Measurements from ENCODE around the gene CA12.
A peak's percentile ranks its signal among the peaks of the same experiment; 100 is the strongest.

The CA12 gene

GRCh38 chr15:63371297-63371918 is 10.2 kb downstream of the CA12 start:
- Histone ChIP-seq H3K9me3 (ENCODE audit: control insufficient read depth, low read length) (no peaks in the 10 kb centered on the region), H3K18ac (ENCODE audit: low read depth in 1 of 2, low read length in 2 of 2) (no peak overlapping the region), H3K36me3 (ENCODE audit: control insufficient read depth in 1 of 2, insufficient read depth in 2 of 2, low read depth in 1 of 2, low read length in 2 of 2) (peaks cover 0 to 40% of the 10 kb centered on the region in 2 experiments), H3K4me2 (ENCODE audit: low read length, poor library complexity, severe bottlenecking) (no peak overlapping the region), H3K4me3 (ENCODE audit: insufficient read depth in 1 of 2, low read depth in 1 of 2, low read length in 2 of 2) (peak overlapping the region in 1 of 2 experiments; percentile 64), H4K8ac (ENCODE audit: low read length) (peak overlapping the region; percentile 46), H2AFZ (ENCODE audit: low read depth, low read length) (no peak overlapping the region), H3K23ac (ENCODE audit: low read length in 2 of 2) (no peak overlapping the region), H2BK5ac (ENCODE audit: low read depth, low read length, poor library complexity, severe bottlenecking) (no peak overlapping the region), H3K79me1 (replicated peaks; ENCODE audit: low read length, poor library complexity, severe bottlenecking) (peaks cover 4% of the 10 kb centered on the region), H3K14ac (ENCODE audit: low read length in 2 of 2) (no peak overlapping the region), H2BK15ac (ENCODE audit: low read depth, poor library complexity, severe bottlenecking) (no peak overlapping the region), H3K4me1 (ENCODE audit: control insufficient read depth, insufficient read depth, low read depth, low read length) (peaks cover 35% of the 10 kb centered on the region), H3K9ac (ENCODE audit: low read length) (peak overlapping the region; percentile 93), H2BK12ac (ENCODE audit: low read length in 2 of 2) (peak overlapping the region; percentile 69 to 79), H4K91ac (ENCODE audit: low read length) (peak overlapping the region; percentile 79), H2BK120ac (ENCODE audit: low read depth, low read length) (no peak overlapping the region), H2AK5ac (ENCODE audit: low read length, severe bottlenecking) (peak overlapping the region; percentile 76), H3K4ac (ENCODE audit: low read depth in 1 of 2, low read length in 2 of 2) (peak overlapping the region; percentile 4 to 59), H3K27me3 (ENCODE audit: control insufficient read depth in 1 of 2, insufficient read depth in 1 of 2, low read length in 2 of 2) (no peaks in the 10 kb centered on the region), H3K27ac (ENCODE audit: low read length, poor library complexity, severe bottlenecking) (no peak overlapping the region)
- 95% methylated on average over 15 of the region's 15 CpGs for WGBS
- DNase-seq, result peak; percentile 55

GRCh38 chr15:63370764-63371163 is 10.9 kb downstream of the CA12 start:
- Histone ChIP-seq H3K23ac (ENCODE audit: low read length in 2 of 2) (no peak overlapping the region), H3K4me2 (ENCODE audit: low read length, poor library complexity, severe bottlenecking) (no peak overlapping the region), H4K91ac (ENCODE audit: low read length) (no peak overlapping the region), H3K18ac (ENCODE audit: low read depth in 1 of 2, low read length in 2 of 2) (no peak overlapping the region), H2AFZ (ENCODE audit: low read depth, low read length) (no peak overlapping the region), H2BK120ac (ENCODE audit: low read depth, low read length) (no peak overlapping the region), H2BK12ac (ENCODE audit: low read length in 2 of 2) (no peak overlapping the region), H3K4me1 (ENCODE audit: control insufficient read depth, insufficient read depth, low read depth, low read length) (peaks cover 34% of the 10 kb centered on the region), H2BK5ac (ENCODE audit: low read depth, low read length, poor library complexity, severe bottlenecking) (no peak overlapping the region), H3K9me3 (ENCODE audit: control insufficient read depth, low read length) (no peaks in the 10 kb centered on the region), H3K27me3 (ENCODE audit: control insufficient read depth in 1 of 2, insufficient read depth in 1 of 2, low read length in 2 of 2) (no peaks in the 10 kb centered on the region), H3K14ac (ENCODE audit: low read length in 2 of 2) (no peak overlapping the region), H4K8ac (ENCODE audit: low read length) (no peak overlapping the region), H3K4me3 (ENCODE audit: insufficient read depth in 1 of 2, low read depth in 1 of 2, low read length in 2 of 2) (no peak overlapping the region), H3K36me3 (ENCODE audit: control insufficient read depth in 1 of 2, insufficient read depth in 2 of 2, low read depth in 1 of 2, low read length in 2 of 2) (peaks cover 0 to 40% of the 10 kb centered on the region in 2 experiments), H3K79me1 (replicated peaks; ENCODE audit: low read length, poor library complexity, severe bottlenecking) (peaks cover 4% of the 10 kb centered on the region), H3K4ac (ENCODE audit: low read depth in 1 of 2, low read length in 2 of 2) (no peak overlapping the region), H3K27ac (ENCODE audit: low read length, poor library complexity, severe bottlenecking) (no peak overlapping the region), H3K9ac (ENCODE audit: low read length) (peak overlapping the region; percentile 93), H2AK5ac (ENCODE audit: low read length, severe bottlenecking) (no peak overlapping the region), H2BK15ac (ENCODE audit: low read depth, poor library complexity, severe bottlenecking) (no peak overlapping the region)
- no peak for DNase-seq
- WGBS, result 96% methylated on average over 4 of the region's 4 CpGs

GRCh38 chr15:63369781-63370180 is 11.9 kb downstream of the CA12 start:
- Histone ChIP-seq H3K18ac (ENCODE audit: low read depth in 1 of 2, low read length in 2 of 2) (no peak overlapping the region), H2AK5ac (ENCODE audit: low read length, severe bottlenecking) (peak overlapping the region; percentile 11), H3K27ac (ENCODE audit: low read length, poor library complexity, severe bottlenecking) (no peak overlapping the region), H2BK12ac (ENCODE audit: low read length in 2 of 2) (no peak overlapping the region), H3K4me3 (ENCODE audit: insufficient read depth in 1 of 2, low read depth in 1 of 2, low read length in 2 of 2) (no peak overlapping the region), H2AFZ (ENCODE audit: low read depth, low read length) (no peak overlapping the region), H3K9ac (ENCODE audit: low read length) (peak overlapping the region; percentile 27), H2BK120ac (ENCODE audit: low read depth, low read length) (no peak overlapping the region), H3K4me1 (ENCODE audit: control insufficient read depth, insufficient read depth, low read depth, low read length) (peaks cover 32% of the 10 kb centered on the region), H3K36me3 (ENCODE audit: control insufficient read depth in 1 of 2, insufficient read depth in 2 of 2, low read depth in 1 of 2, low read length in 2 of 2) (peaks cover 0 to 40% of the 10 kb centered on the region in 2 experiments), H2BK15ac (ENCODE audit: low read depth, poor library complexity, severe bottlenecking) (no peak overlapping the region), H3K27me3 (ENCODE audit: control insufficient read depth in 1 of 2, insufficient read depth in 1 of 2, low read length in 2 of 2) (no peaks in the 10 kb centered on the region), H4K91ac (ENCODE audit: low read length) (no peak overlapping the region), H2BK5ac (ENCODE audit: low read depth, low read length, poor library complexity, severe bottlenecking) (no peak overlapping the region), H3K9me3 (ENCODE audit: control insufficient read depth, low read length) (no peaks in the 10 kb centered on the region), H4K8ac (ENCODE audit: low read length) (no peak overlapping the region), H3K23ac (ENCODE audit: low read length in 2 of 2) (no peak overlapping the region), H3K79me1 (replicated peaks; ENCODE audit: low read length, poor library complexity, severe bottlenecking) (peaks cover 4% of the 10 kb centered on the region), H3K4me2 (ENCODE audit: low read length, poor library complexity, severe bottlenecking) (no peak overlapping the region), H3K14ac (ENCODE audit: low read length in 2 of 2) (no peak overlapping the region), H3K4ac (ENCODE audit: low read depth in 1 of 2, low read length in 2 of 2) (no peak overlapping the region)
- WGBS, result 100% methylated on average over 3 of the region's 4 CpGs
- DNase-seq, result no peak

- no peak overlapping the region for H2BK120ac ChIP-seq (ENCODE audit: low read depth, low read length)
- H4K8ac ChIP-seq (ENCODE audit: low read length), result no peak overlapping the region
- no peak overlapping the region for H2BK12ac ChIP-seq (ENCODE audit: low read length in 2 of 2)
- H3K14ac ChIP-seq (ENCODE audit: low read length in 2 of 2), result no peak overlapping the region
- H3K4me3 ChIP-seq (ENCODE audit: insufficient read depth in 1 of 2, low read depth in 1 of 2, low read length in 2 of 2), result no peak overlapping the region
- no peak overlapping the region for H2BK5ac ChIP-seq (ENCODE audit: low read depth, low read length, poor library complexity, severe bottlenecking)
- peaks cover 32% of the 10 kb centered on the region for H3K4me1 ChIP-seq (ENCODE audit: control insufficient read depth, insufficient read depth, low read depth, low read length)
- H3K4me2 ChIP-seq (ENCODE audit: low read length, poor library complexity, severe bottlenecking), result no peak overlapping the region
- no peak overlapping the region for H2BK15ac ChIP-seq (ENCODE audit: low read depth, poor library complexity, severe bottlenecking)
- peaks cover 4% of the 10 kb centered on the region for H3K79me1 ChIP-seq (replicated peaks; ENCODE audit: low read length, poor library complexity, severe bottlenecking)
- no peak overlapping the region for H3K4ac ChIP-seq (ENCODE audit: low read depth in 1 of 2, low read length in 2 of 2)
- H3K36me3 ChIP-seq (ENCODE audit: control insufficient read depth in 1 of 2, insufficient read depth in 2 of 2, low read depth in 1 of 2, low read length in 2 of 2), result peaks cover 0 to 42% of the 10 kb centered on the region in 2 experiments
- peak overlapping the region; percentile 27 for H3K9ac ChIP-seq (ENCODE audit: low read length)
- H3K9me3 ChIP-seq (ENCODE audit: control insufficient read depth, low read length), result no peaks in the 10 kb centered on the region
- H2AFZ ChIP-seq (ENCODE audit: low read depth, low read length), result no peak overlapping the region
- H3K23ac ChIP-seq (ENCODE audit: low read length in 2 of 2), result no peak overlapping the region
- DNase-seq, result no peak
- no peak overlapping the region for H3K27ac ChIP-seq (ENCODE audit: low read length, poor library complexity, severe bottlenecking)
- 94% methylated on average over 3 of the region's 3 CpGs for WGBS
- H3K27me3 ChIP-seq (ENCODE audit: control insufficient read depth in 1 of 2, insufficient read depth in 1 of 2, low read length in 2 of 2), result no peaks in the 10 kb centered on the region
- no peak overlapping the region for H4K91ac ChIP-seq (ENCODE audit: low read length)
- no peak overlapping the region for H2AK5ac ChIP-seq (ENCODE audit: low read length, severe bottlenecking)
- no peak overlapping the region for H3K18ac ChIP-seq (ENCODE audit: low read depth in 1 of 2, low read length in 2 of 2)
Measured at GRCh38 chr15:63369296-63369695, 12.3 kb downstream of the CA12 start.

Data from mesenchymal stem cell (in vitro differentiated cells and primary cell).